NCI-H1092 treated with DMSO at 0.1 percent for 48 hours (cell line): ENCODE data around the gene SRA1.

Source experiments
- DNase-seq: peaks from one replicate; lab custom pipeline; 2025; lab: John Stamatoyannopoulos, UW

Gene SRA1

DNA sequence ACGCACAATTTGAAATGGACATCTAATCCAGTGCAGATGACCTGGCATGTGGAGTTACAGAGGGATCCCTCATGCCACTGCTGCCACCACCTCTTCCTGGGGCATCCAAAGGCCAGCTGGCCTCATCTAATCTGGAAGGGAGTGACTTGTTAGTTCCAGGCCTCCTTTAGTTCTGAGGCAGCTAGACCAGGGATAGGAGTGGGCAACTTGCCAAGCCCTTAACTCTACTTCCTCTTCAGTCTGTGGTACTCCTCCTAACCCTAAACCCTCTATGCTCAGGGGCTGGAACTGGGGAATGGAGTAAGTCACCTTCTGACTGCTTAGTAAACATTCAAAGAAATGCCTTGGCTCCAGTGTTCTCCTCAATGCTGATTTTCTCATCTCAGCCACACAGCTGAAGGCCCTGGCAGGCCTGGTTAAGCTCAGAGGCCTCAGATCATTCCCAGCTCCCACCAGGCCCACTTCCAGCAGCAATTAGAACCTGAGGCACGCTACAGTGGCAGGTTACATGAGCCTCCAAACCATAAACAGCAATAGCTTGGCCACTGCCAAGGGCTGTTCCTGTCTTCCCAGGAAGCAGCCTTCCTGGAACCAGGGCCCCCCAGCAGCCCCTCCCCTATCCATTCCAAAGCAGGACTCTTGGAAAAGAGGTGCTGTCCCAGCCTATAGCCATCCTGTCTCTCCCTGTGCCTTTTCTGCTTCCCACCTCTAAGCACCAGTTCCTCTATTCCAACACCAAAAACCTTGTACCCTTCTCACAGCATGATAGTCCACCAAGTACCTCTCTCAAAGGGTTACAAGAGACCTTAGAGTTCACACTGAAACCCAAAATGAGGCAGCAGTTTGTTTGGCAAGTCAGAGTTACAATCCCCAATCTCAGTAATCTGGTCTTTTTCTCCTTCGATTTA, 7.8 kb downstream of the SRA1 start:
- DNase-seq: no peak

DNA sequence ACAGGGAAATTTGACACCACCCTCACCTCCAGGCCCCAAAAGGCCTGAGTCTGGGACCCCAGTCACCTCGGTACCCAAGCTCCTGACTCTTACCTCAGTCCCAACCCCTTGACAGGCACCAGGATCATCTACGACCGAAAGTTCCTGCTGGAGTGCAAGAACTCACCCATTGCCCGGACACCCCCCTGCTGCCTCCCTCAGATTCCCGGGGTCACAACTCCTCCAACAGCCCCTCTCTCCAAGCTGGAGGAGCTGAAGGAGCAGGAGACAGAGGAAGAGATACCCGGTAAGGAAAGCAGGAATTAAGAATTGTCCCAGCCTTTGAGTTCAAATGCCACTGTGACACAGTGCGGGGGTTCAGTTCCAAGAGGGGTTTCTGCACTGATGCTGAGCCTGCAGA, 8.5 kb downstream of the SRA1 start:
- DNase-seq: no peak

DNA sequence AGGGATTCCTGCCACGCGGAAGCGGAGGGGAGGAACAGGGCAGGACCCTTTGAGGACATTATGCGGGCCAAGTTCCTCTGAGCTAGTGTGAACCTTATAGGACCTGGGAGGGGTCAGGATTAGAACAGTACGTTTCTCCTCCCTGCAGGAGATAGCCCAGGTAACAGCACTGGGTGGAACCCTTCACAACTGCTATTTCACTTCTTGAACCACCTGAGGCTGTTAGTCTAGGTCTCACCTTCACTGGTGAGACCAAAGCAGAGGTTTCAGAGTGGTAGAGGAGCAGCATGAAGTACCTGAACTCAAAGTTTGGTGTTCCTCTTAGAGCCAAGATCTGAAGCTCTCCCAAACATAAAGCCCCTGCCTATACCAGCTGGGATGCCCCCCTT, 9.0 kb downstream of the SRA1 start:
- no peak for DNase-seq

DNA sequence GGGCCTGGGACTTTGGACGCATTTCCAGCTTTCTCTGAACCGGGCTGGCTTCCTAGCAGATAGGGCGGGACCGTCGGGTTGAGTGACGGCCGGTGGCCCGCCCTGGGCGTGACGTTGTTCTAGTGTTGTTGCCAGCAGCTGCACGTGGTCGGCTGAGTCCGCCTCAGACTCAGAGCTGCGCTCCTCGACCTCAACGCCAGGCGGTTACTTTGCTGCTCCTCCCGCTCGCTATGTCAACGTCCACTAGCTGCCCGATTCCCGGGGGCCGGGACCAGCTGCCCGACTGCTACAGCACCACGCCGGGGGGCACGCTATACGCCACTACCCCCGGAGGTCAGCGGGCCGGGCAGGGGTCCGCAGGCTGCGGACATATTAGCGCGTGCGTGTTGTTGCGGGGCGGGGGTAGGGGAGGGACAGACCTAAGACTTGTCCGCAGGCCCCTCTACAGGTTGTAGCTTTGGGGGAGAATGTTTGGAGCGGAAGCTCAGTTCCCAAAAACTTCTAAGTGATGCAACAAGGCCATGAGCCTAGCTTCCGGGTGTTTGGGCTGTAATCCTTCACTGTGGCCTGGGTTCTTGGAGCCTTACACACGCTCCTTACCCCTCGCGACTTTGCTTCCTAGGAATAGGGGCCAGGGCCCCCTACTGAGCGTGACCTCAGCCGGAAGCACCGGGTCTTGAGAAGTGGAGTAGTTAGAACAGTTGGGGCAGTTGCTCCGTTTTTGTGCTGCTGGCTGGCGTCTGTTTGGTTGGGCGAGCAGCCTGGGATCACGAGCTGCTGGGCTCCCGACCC, 9.6 kb downstream of the SRA1 start, which contains the start of gene EIF4EBP3:
EIF4EBP3 (plus strand) TSS at position 155 of the 792 bp plus-strand sequence; CDS start at position 231, 76 bp downstream.
- no peak for DNase-seq

DNA sequence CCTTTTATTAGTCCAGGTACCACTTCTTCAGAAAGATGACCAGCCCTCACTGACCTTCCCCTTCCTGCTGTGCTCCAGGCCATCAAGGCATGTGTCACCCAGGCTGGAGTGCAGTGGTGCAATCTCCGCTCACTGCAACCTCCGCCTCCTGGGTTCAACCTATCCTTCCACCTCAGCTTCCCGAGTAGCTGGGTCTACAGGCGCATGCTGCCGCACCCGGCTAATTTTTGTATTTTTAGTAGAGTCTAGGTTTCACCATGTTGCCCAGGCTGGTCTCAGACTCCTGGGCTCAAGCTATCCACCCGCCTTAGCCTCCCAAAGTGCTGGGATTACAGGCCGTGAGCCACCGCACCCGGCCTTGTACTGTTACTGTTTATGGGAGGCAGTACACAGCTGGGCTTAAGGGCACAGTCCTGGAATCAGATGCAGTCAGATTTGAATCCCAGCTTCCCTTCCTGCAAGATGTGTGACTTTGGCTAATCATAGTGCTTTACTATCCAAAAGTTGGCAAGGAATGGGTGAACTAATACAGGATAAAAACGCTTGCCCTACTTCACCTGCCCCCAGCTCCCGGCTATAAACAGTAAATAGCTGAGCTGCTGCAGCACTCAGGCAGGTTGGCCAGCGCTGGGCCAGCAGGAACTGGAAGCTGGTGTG, 10.3 kb downstream of the SRA1 start:
- DNase-seq: no peak

DNA sequence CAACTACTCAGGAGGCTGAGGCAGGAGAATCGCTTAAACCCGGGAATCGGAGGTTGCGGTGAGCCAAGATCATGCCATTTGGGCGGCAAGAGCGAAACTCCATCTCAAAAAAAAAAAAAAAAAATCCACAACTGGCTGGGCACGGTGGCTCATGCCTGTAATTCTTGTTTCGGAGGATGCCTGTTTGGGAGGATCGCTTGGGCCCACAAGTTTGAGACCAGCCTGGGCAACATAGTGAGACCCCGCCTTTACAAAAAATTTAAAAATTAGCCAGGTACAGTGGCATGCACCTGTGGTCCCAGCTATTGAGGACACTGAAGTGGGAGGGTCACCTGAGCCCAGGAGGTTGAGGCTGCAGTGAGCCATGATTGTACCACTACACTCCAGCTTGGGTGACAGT, 11.7 kb downstream of the SRA1 start:
- no peak for DNase-seq

DNA sequence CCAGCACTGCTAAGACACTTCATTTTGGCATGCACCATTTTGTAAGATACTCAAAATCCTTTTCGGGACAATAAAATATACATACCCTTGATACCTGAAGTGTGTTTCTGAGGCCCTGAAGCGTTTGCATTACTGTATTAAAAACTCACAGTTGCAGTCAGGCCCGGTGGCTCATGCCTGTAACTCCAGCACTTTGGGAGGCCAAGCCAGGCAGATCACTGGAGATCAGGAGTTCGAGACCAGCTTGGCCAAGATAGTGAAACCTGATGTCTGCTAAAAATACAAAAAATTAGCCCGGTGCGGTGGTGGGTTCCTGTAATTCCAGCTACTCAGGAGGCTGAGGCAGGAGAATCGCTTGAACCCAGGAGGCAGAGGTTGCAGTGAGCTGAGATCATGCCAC, 12.3 kb downstream of the SRA1 start:
- no peak for DNase-seq

DNA sequence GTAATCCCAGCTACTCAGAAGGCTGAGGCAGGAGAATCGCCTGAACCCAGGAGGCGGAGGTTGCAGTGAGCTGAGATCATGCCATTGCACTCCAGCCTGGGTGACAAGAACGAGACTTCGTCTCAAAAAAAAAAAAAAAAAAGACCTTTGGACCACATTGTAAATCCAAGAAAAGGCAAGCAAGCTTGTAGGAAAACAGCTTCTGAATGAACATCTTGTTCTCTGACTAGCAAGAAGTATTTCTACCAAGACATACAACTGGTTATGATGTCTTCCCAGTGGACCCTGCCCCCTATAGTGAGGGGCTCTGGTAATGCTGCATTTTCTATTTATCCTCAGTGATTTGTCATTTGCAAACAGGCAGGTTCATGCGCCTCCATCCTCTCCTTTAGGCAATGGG, 14.3 kb downstream of the SRA1 start:
- no peak for DNase-seq

DNA sequence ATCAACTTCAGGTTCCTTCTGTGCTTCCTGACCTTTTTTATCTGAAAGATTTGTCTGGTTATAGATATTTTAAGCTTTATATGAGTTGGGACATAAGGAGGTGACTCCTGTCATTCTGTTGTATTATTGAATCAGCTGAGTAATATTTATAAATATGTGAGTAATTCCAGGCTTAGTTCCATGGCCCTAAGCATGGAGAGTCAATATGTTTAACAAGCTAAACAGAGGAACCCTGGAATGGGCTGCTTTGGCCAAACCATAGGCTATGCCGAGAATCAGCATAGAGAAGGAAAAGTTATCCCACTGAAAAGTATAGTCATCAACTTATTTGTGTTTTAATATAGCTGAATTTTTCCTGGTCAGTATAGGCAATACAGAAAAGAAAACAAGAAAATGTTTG, 17.0 kb downstream of the SRA1 start:
- DNase-seq: no peak

DNA sequence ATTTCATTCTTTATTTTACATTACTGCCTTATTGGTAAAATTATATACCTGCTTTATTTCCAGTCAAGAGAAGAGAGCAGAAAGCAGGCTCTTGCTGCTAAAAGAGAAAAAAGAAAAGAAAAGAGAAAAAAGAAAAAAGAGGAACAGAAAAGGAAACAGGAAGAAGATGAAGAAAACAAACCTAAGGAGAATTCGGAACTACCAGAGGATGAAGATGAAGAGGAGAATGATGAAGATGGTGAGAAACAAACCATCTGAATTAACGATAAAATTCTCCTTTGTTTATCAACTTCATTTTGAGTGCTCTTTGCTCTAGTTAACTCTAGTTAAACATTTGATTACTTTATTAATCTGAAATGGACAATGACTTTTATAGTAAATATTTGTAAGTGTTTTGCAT, 33.3 kb downstream of the SRA1 start:
- DNase-seq: no peak

DNA sequence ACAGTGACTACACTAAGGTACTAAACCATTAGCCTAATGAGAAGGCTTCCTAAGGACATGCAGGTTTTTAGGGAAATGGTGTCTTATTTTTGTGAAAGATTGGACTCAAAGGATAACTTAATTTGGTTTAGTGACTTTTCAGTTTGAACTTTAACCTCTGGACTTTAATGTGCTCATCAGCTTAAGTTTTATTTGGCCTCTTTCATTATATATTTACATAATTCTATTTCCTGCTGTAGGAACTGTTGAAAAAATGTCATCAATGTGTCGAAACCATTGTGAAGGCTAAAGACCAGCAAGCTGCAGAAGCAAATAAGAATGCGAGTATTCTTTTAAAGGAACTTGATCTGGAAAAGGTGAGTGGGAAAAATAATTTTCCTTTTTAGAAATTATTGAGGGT, 44.1 kb downstream of the SRA1 start:
- DNase-seq: no peak

DNA sequence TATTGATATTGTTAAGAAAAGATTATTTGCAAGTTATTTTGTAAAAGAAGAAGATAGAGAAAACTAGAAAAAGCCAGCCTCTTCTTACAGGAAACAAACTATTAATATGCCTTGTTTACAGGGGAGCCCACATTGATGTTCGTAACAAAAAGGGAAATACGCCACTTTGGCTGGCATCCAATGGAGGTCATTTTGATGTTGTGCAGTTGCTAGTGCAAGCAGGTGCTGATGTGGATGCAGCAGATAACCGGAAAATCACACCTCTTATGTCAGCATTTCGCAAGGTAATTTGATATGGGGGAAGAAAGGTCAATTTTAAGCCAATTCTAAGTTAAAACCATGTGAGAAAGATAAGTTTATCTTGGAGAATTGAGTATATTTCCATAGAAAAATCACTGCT, 47.4 kb downstream of the SRA1 start:
- no peak for DNase-seq

DNA sequence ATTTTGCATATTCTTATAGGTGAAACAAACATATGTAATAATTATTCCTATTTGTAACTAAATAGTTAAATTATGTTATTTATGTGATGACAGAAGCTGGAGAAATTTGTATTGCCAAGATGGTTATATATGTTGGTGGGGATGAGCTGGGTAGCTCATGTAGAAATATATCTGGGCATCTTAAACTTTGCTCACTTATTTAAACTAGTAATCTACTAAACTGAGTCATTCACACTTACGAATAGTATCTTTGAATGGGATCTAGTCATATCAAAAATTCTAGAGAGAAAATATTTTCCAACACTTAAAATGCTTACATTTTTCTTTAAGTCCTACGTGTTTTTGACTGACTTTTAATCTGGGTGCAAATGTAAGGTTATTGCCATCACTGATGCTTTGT, 54.4 kb downstream of the SRA1 start:
- no peak for DNase-seq
